Smooth muscle cell (in vitro differentiated cells): ENCODE data around the gene ZMIZ1. TPM values are rescaled to one million over a fixed set of nuclear protein-coding genes. Genes with fewer than 3 reads are reported as not detected.

Experiments used
- DNase-seq: peaks from one replicate; lab custom pipeline; 2025; ENCODE audit not compliant: unreplicated experiment; lab: John Stamatoyannopoulos, UW
- H2AFZ ChIP-seq: fragments of 200-600 bp; sonication (generic); 2 replicates; pipeline ENCODE4 v1.6.0; 2016; ENCODE audit warnings: antibody characterized with exemption, low read depth, mild to moderate bottlenecking
- H3F3A ChIP-seq: fragments of 200-600 bp; sonication (generic); 2 replicates; pipeline ENCODE4 v1.6.0; 2017; ENCODE audit warnings: antibody characterized with exemption, low read depth
- H3K27ac ChIP-seq: fragments of 200-600 bp; sonication (generic); 2 replicates; pipeline ENCODE4 v1.5.1; 2016; ENCODE audit warnings: low read depth, mild to moderate bottlenecking
- H3K27me3 ChIP-seq: fragments of 200-600 bp; sonication (generic); 2 replicates; pipeline ENCODE4 v1.6.1; 2016; ENCODE audit warnings: low read depth, mild to moderate bottlenecking
- H3K36me3 ChIP-seq: fragments of 200-600 bp; sonication (generic); 2 replicates; pipeline ENCODE4 v1.5.1; 2016; ENCODE audit warnings: low read depth
- H3K4me1 ChIP-seq: fragments of 200-600 bp; sonication (generic); 2 replicates; pipeline ENCODE4 v1.5.1; 2016; ENCODE audit warnings: low read depth
- H3K4me2 ChIP-seq: fragments of 200-600 bp; sonication (generic); 2 replicates; pipeline ENCODE4 v1.6.0; 2016; ENCODE audit warnings: mild to moderate bottlenecking
- H3K4me3 ChIP-seq: fragments of 200-600 bp; sonication (generic); 2 replicates; pipeline ENCODE4 v1.5.1; 2016; ENCODE audit warnings: mild to moderate bottlenecking
- H3K79me2 ChIP-seq: fragments of 200-600 bp; sonication (generic); 2 replicates; pipeline ENCODE4 v1.6.0; 2016; ENCODE audit warnings: low read depth, mild to moderate bottlenecking
- H3K9ac ChIP-seq: fragments of 200-600 bp; sonication (generic); 2 replicates; pipeline ENCODE4 v1.6.0; 2016; ENCODE audit warnings: low read depth
- H3K9me3 ChIP-seq: fragments of 200-600 bp; sonication (generic); replicated peaks from 2 replicates; pipeline ENCODE4 v1.5.1; 2016; ENCODE audit warnings: low read depth
- H4K20me1 ChIP-seq: fragments of 200-600 bp; sonication (generic); 2 replicates; pipeline ENCODE4 v1.6.0; 2016; ENCODE audit warnings: low read depth
- WGBS: methylation state at CpG from one replicate; pipeline ENCODE4 v1.1.7; 2016; ENCODE audit warnings: low lambda C conversion rate; 5-methylcytosine and 5-hydroxymethylcytosine counted together
- polyA plus RNA-seq: library from polyadenylated mRNA; unstranded; fragments of >200 nt; fragmentation: Nextera tagmentation; extraction: Ambion mirVana; gene quantifications from 2 replicates; pipeline ENCODE4 v1.2.1, GENCODE V29; 2016
- total RNA-seq: library from RNA; depleted of rRNA; stranded (reverse); fragments of >200 nt; gene quantifications from 2 replicates; pipeline ENCODE4 v1.2.3, GENCODE V29; 2014
- TF ChIP-seq, protein P1 (sequence below): fragments of 200-600 bp; sonication (generic); IDR thresholded peaks from 2 replicates; pipeline ENCODE4 v1.5.1; 2017; ENCODE audit warnings: borderline replicate concordance, mild to moderate bottlenecking, antibody characterized with exemption; ENCODE audit not compliant: insufficient read depth, poor library complexity, severe bottlenecking

ZMIZ1 gene
- total and polyA plus RNA-seq, 2 experiments from 2014 or later: 24.2 to 31.3 TPM

DNA sequence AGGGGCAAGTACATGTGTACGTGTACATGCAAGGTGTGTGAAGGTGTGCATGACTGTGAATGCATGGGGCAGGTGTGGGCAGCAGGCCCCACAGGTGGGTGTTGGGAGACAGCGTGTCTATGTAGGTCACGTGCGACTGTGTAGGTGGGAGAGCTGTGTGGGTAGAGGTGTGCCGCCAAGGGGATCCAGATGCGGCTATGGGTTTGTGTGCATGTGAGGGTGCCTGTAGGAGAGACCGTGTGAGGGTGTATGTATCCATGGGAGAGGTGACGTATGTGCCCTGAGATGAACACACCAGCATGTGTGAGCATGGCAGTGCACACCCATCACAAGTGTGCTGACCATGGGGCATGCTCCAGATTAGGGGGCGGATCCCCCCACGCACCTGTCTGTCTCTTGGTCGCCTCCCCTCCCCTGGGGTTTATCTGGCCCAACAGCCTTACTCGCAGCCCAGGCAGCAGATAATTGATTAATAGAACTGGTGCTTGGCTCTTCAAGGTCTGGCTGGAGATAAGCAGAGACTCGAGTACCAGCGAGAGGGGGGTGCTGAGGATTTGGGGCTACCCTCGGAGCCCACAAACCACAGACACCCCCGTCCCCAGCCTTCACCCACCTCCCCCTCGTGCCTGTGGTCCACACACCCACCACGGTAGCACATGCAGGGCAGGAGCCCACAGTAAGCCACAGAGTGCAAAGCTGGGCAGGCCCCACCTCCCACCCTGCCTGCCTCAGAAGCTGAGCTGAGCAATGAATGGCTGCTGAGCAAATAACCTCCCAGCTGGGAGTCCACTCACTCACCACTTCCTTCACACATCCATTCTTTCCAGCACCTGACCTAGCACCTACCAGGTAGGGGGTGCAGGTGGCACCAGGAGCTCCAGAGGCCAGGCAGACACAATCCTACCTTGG is 41.4 kb upstream of the ZMIZ1 start:
- H3F3A ChIP-seq: no peaks in the 10 kb centered on the region
- H3K9ac ChIP-seq: no peak overlapping the region
- no peaks in the 10 kb centered on the region for H3K4me1 ChIP-seq
- WGBS: 83% methylated on average over 16 of the region's 18 CpGs
- H3K79me2 ChIP-seq: no peaks in the 10 kb centered on the region
- no peak overlapping the region for H2AFZ ChIP-seq
- TF ChIP-seq, protein P1, sequence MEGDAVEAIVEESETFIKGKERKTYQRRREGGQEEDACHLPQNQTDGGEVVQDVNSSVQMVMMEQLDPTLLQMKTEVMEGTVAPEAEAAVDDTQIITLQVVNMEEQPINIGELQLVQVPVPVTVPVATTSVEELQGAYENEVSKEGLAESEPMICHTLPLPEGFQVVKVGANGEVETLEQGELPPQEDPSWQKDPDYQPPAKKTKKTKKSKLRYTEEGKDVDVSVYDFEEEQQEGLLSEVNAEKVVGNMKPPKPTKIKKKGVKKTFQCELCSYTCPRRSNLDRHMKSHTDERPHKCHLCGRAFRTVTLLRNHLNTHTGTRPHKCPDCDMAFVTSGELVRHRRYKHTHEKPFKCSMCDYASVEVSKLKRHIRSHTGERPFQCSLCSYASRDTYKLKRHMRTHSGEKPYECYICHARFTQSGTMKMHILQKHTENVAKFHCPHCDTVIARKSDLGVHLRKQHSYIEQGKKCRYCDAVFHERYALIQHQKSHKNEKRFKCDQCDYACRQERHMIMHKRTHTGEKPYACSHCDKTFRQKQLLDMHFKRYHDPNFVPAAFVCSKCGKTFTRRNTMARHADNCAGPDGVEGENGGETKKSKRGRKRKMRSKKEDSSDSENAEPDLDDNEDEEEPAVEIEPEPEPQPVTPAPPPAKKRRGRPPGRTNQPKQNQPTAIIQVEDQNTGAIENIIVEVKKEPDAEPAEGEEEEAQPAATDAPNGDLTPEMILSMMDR: no peak
- H3K36me3 ChIP-seq: no peaks in the 10 kb centered on the region
- H4K20me1 ChIP-seq: no peaks in the 10 kb centered on the region
- no peak for DNase-seq
- H3K9me3 ChIP-seq: no peaks in the 10 kb centered on the region
- H3K4me2 ChIP-seq: no peak overlapping the region
- H3K4me3 ChIP-seq: no peak overlapping the region
- H3K27ac ChIP-seq: no peak overlapping the region
- no peaks in the 10 kb centered on the region for H3K27me3 ChIP-seq

DNA sequence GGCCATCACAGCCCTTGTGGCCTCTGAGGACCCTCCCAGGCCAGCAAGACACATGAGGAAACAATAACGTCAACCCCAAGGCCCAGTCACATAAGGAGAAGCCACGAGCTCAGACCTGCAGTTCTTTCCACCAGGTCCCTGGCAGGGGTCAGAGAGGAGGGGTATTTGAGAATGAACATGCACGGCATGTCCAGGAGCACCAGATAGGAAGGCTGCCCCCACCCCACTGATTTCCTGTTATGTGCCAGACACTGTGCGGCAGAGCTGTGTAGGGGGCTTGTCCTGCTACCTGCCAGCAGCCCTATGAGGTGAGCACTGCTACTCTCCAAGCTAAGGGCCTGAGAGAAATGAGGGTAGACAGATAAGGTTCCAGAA is 40.7 kb upstream of the ZMIZ1 start:
- TF ChIP-seq, protein P1: no peak
- WGBS: 87% methylated on average over 4 of the region's 4 CpGs

DNA sequence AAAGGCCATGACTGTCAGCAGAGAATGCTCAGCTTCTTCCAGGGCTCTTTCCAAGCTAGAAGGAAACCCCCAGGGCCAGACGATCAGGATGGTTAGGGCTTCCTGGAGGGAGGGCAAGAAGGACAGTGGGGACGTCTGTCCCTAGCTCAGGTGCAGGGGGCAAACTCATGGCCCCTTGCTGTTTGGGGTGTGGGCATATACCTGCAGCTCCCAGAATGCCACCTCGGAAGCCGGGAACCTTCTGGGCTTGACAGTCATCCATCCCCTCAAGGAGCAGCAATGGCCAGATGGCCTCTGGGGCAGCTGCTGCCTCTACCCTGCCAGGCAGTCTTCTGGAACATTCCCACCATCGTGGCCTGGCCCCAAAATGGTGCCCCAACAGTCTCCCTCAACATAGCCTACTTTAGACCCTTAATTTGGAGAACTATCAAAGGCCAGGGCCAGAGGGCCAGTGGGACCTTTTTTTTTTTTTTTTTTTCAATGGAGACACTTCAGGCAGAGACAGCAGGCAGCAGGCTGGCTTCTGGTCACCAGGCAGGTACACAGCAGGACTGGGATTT is 40.2 kb upstream of the ZMIZ1 start:
- Histone ChIP-seq H3K27ac (no peak overlapping the region), H3K9ac (no peak overlapping the region), H3K4me1 (no peaks in the 10 kb centered on the region), H2AFZ (no peak overlapping the region), H3K36me3 (no peaks in the 10 kb centered on the region), H3K27me3 (no peaks in the 10 kb centered on the region), H3K9me3 (no peaks in the 10 kb centered on the region), H3K4me2 (no peak overlapping the region), H3F3A (no peaks in the 10 kb centered on the region), H3K4me3 (no peak overlapping the region), H4K20me1 (no peaks in the 10 kb centered on the region), H3K79me2 (no peaks in the 10 kb centered on the region)
- DNase-seq: no peak
- TF ChIP-seq, protein P1: no peak
- WGBS: 87% methylated on average over 5 of the region's 5 CpGs

More for the DNA sequence above, 40.7 kb upstream of the ZMIZ1 start:
- H3K4me2 ChIP-seq: no peak overlapping the region
- no peaks in the 10 kb centered on the region for H3K4me1 ChIP-seq
- H2AFZ ChIP-seq: no peak overlapping the region
- H3F3A ChIP-seq: no peaks in the 10 kb centered on the region
- no peak overlapping the region for H3K27ac ChIP-seq
- no peak overlapping the region for H3K4me3 ChIP-seq
- H3K27me3 ChIP-seq: no peaks in the 10 kb centered on the region
- no peaks in the 10 kb centered on the region for H3K36me3 ChIP-seq
- H3K9me3 ChIP-seq: no peaks in the 10 kb centered on the region
- no peaks in the 10 kb centered on the region for H4K20me1 ChIP-seq
- DNase-seq: no peak
- no peaks in the 10 kb centered on the region for H3K79me2 ChIP-seq
- no peak overlapping the region for H3K9ac ChIP-seq
